Ovary (tissue), 3 donors: ENCODE data around the gene RIPOR3.
"Not testable (repeated sequence)": the region's sequence is repeated elsewhere in the genome, so short reads cannot be mapped to it uniquely, and the experiment has no call there.

ENCODE experiments used
- CTCF ChIP-seq, 3 donors: fragments of 450-650 bp in 2 of 3; fragments of 200-600 bp in 1 of 3; IDR thresholded peaks; one replicate each; pipeline versions ENCODE4 v1.5.1 to v1.8.0; 2016 to 2022; ENCODE audit warnings: antibody characterized with exemption in 3 of 3, mild to moderate bottlenecking in 1 of 3
- EP300 ChIP-seq: sonication (generic); formaldehyde crosslinking; IDR thresholded peaks from one replicate; pipeline ENCODE4 v1.6.1; 2017; ENCODE audit warnings: antibody characterized with exemption
- POLR2A ChIP-seq: fragments of 450-650 bp; IDR thresholded peaks from one replicate; pipeline ENCODE4 v1.6.1; 2017; ENCODE audit warnings: antibody characterized with exemption, mild to moderate bottlenecking, moderate library complexity
- donor health status: DM: no; HTN: no; CAD: no.

GRCh38 chr20:50714426-50714825 is 23.1 kb upstream of the RIPOR3 start:
- TF ChIP-seq POLR2A; EP300; CTCF (IDR thresholded peaks at IDR 0.05): not testable (repeated sequence)
